HepG2 (cell line): Measurements from ENCODE around the gene MTMR6. TPM values are rescaled to one million over a fixed set of nuclear protein-coding genes. Genes with fewer than 3 reads are reported as not detected.

ENCODE experiments used
- ARNT ChIP-seq: fragments of 450-650 bp; IDR thresholded peaks from 2 replicates; pipeline ENCODE4 v1.6.1; 2017
- CBX5 ChIP-seq: sonication (generic); formaldehyde crosslinking; IDR thresholded peaks from 2 replicates; pipeline ENCODE4 v1.4.0; 2020; ENCODE audit warnings: missing genetic modification reagents, borderline replicate concordance
- CREB3 ChIP-seq: sonication (generic); formaldehyde crosslinking; IDR thresholded peaks from 2 replicates; pipeline ENCODE4 v1.5.0; 2020; ENCODE audit warnings: missing genetic modification reagents
- DNMT3B ChIP-seq: conservative IDR thresholded peaks from 2 replicates; pipeline ENCODE4 v1.6.1; 2016; ENCODE audit warnings: missing biosample characterization, control low read depth
- ELK4 ChIP-seq: sonication (generic); formaldehyde crosslinking; IDR thresholded peaks from 2 replicates; pipeline ENCODE4 v1.9.0; 2021; ENCODE audit warnings: missing genetic modification reagents, borderline replicate concordance
- FOXK2 ChIP-seq: fragments of 450-650 bp; IDR thresholded peaks from 2 replicates; pipeline ENCODE4 v1.6.1; 2016
- LCORL ChIP-seq, 2 experiments: fragments of 450-650 bp in 1 of 2; sonication (generic) in 1 of 2; formaldehyde crosslinking in 1 of 2; IDR thresholded peaks; 2 replicates each; pipeline versions ENCODE4 v1.5.0 to v1.6.1; 2017 to 2020; ENCODE audit warnings: antibody characterized with exemption in 1 of 2, missing genetic modification reagents in 1 of 2
- MAF1 ChIP-seq: sonication (generic); formaldehyde crosslinking; IDR thresholded peaks from 2 replicates; pipeline ENCODE4 v1.5.0; 2020; ENCODE audit warnings: missing genetic modification reagents, borderline replicate concordance
- MAZ ChIP-seq, 2 experiments: sonication (generic) in 1 of 2; formaldehyde crosslinking in 1 of 2; IDR thresholded peaks; 2 replicates each; pipeline versions ENCODE4 v1.5.0 to v1.6.1; 2012 to 2020; ENCODE audit warnings: low read depth in 2 of 2, mild to moderate bottlenecking in 2 of 2, borderline replicate concordance in 1 of 2, improper control_type of control experiment in 1 of 2, low read length in 1 of 2, missing genetic modification reagents in 1 of 2, moderate library complexity in 1 of 2
- MTA1 ChIP-seq: sonication (generic); formaldehyde crosslinking; IDR thresholded peaks from 2 replicates; pipeline ENCODE4 v1.4.0; 2020; ENCODE audit warnings: missing genetic modification reagents, mild to moderate bottlenecking, borderline replicate concordance
- MTERF4 ChIP-seq: sonication (generic); formaldehyde crosslinking; IDR thresholded peaks from 2 replicates; pipeline ENCODE4 v1.8.0; 2023; ENCODE audit warnings: mild to moderate bottlenecking, missing genetic modification reagents
- POLR2AphosphoS5 ChIP-seq: IDR thresholded peaks from 2 replicates; pipeline ENCODE4 v1.6.1; 2012; ENCODE audit warnings: low read depth, low read length
- SYNCRIP ChIP-seq: fragments of 200-400 bp; formaldehyde crosslinking; IDR thresholded peaks from 2 replicates; pipeline ENCODE4 v1.6.1; 2018; ENCODE audit warnings: mild to moderate bottlenecking, low read depth, low read length; ENCODE audit not compliant: insufficient read depth
- USF2 ChIP-seq, 2 experiments: sonication (generic) in 1 of 2; formaldehyde crosslinking in 1 of 2; IDR thresholded peaks; 2 replicates each; pipeline versions ENCODE4 v1.5.1 to v1.6.1; 2011 to 2020; ENCODE audit warnings: borderline replicate concordance in 1 of 2, low read depth in 1 of 2, low read length in 1 of 2, mild to moderate bottlenecking in 1 of 2, missing genetic modification reagents in 1 of 2, moderate library complexity in 1 of 2
- ZBTB25 ChIP-seq: IDR thresholded peaks from 2 replicates; pipeline ENCODE4 v1.6.1; 2018; ENCODE audit warnings: missing genetic modification reagents
- ZBTB42 ChIP-seq: sonication (generic); formaldehyde crosslinking; IDR thresholded peaks from 2 replicates; pipeline ENCODE4 v1.5.0; 2020; ENCODE audit warnings: mild to moderate bottlenecking, missing genetic modification reagents
- ZFP90 ChIP-seq: sonication (generic); formaldehyde crosslinking; IDR thresholded peaks from 2 replicates; pipeline ENCODE4 v1.8.0; 2022; ENCODE audit warnings: missing genetic modification reagents, mild to moderate bottlenecking, inconsistent platforms, borderline replicate concordance
- ZKSCAN8 ChIP-seq: IDR thresholded peaks from 2 replicates; pipeline ENCODE4 v1.6.1; 2016; ENCODE audit warnings: borderline replicate concordance, missing genetic modification reagents, missing compliant biosample characterization
- ZNF792 ChIP-seq: IDR thresholded peaks from 2 replicates; pipeline ENCODE4 v1.6.1; 2016
- ZSCAN12 ChIP-seq: sonication (generic); formaldehyde crosslinking; IDR thresholded peaks from 2 replicates; pipeline ENCODE4 v1.9.0; 2021; ENCODE audit warnings: mild to moderate bottlenecking, missing genetic modification reagents
- ZZZ3 ChIP-seq: sonication (generic); formaldehyde crosslinking; IDR thresholded peaks from 2 replicates; pipeline ENCODE4 v1.4.0; 2020; ENCODE audit warnings: missing genetic modification reagents, mild to moderate bottlenecking, borderline replicate concordance
- polyA plus RNA-seq, 8 experiments: library from polyadenylated mRNA; depleted of rRNA in 3 of 8; stranded (reverse) in 7 of 8; unstranded in 1 of 8; fragments of >200 nt; fragmentation: Illumina TruSeq in 4 of 8; extraction: Trizol in 4 of 8; gene quantifications; 2 replicates each; pipeline versions ENCODE4 v1.2.1 to v1.2.3, GENCODE V29; 2011 to 2016; ENCODE audit warnings: low read depth in 4 of 8, missing spikeins in 1 of 8, mixed read lengths in 1 of 8; ENCODE audit not compliant: insufficient read depth in 1 of 8
- total RNA-seq, 5 experiments: library from RNA; depleted of rRNA; stranded (reverse); fragments of >200 nt; fragmentation: Illumina TruSeq; extraction: Trizol; gene quantifications; 2 replicates each; pipeline ENCODE4 v1.2.3, GENCODE V29; 2016; ENCODE audit warnings: low read depth in 1 of 5

The MTMR6 gene
- total and polyA plus RNA-seq, 2 of the 13 experiments (the other 11 are each of a cell fraction or from before 2014, with no cell fraction given), result 3.4 to 7.8 TPM

GRCh38 chr13:25286969-25287961 is at the start of gene MTMR6 (continued):
- TF ChIP-seq MTA1, result peak; percentile 23; the same call in 1 of the 2 replicates
- TF ChIP-seq MAF1 (CRISPR knock-in tag), result no peak
- no peak; the same call in 1 of the 2 replicates for TF ChIP-seq ZZZ3 (CRISPR knock-in tag)
- TF ChIP-seq POLR2AphosphoS5, result peak; percentile 48; the same call in 1 of the 2 replicates
- TF ChIP-seq DNMT3B (CRISPR knock-in tag), result no peak; the same call in 1 of the 2 replicates
- no peak for TF ChIP-seq ARNT
- no peak for TF ChIP-seq ZKSCAN8 (CRISPR knock-in tag)
- peak; percentile 39; the same call in 1 of the 2 replicates for TF ChIP-seq CBX5 (CRISPR knock-in tag)
- no peak for TF ChIP-seq LCORL (IDR thresholded peaks at IDR 0.05)
- 0 out of 2 replicates have a peak, but pooled peaks have one; percentile 69 for TF ChIP-seq LCORL (CRISPR knock-in tag; IDR thresholded peaks at IDR 0.05)
- no peak for TF ChIP-seq USF2 (IDR thresholded peaks at IDR 0.05; ENCODE audit: low read depth, low read length)
- 0 out of 2 replicates have a peak, but pooled peaks have one; percentile 19 for TF ChIP-seq USF2 (CRISPR knock-in tag; IDR thresholded peaks at IDR 0.05; ENCODE audit: borderline replicate concordance)
- no peak; the same call in 1 of the 2 replicates for TF ChIP-seq MTERF4
- TF ChIP-seq ELK4 (CRISPR knock-in tag), result no peak
- TF ChIP-seq SYNCRIP, result no peak
- TF ChIP-seq ZNF792 (CRISPR knock-in tag), result 0 out of 2 replicates have a peak, but pooled peaks have one; percentile 63
- no peak for TF ChIP-seq ZBTB42 (CRISPR knock-in tag)
- TF ChIP-seq ZFP90, result 0 out of 2 replicates have a peak, but pooled peaks have one; percentile 32
- TF ChIP-seq ZBTB25, result peak; percentile 73
- no peak for TF ChIP-seq FOXK2
- 0 out of 2 replicates have a peak, but pooled peaks have one; percentile 51 for TF ChIP-seq MAZ (IDR thresholded peaks at IDR 0.05; ENCODE audit: borderline replicate concordance, low read depth, low read length)
- TF ChIP-seq MAZ (CRISPR knock-in tag; IDR thresholded peaks at IDR 0.05; ENCODE audit: low read depth), result no peak; the same call in 1 of the 2 replicates
- no peak for TF ChIP-seq CREB3 (CRISPR knock-in tag)
- no peak for TF ChIP-seq ZSCAN12 (CRISPR knock-in tag)
